Measurements from ENCODE around the gene VWC2L.

Gene VWC2L

DNA sequence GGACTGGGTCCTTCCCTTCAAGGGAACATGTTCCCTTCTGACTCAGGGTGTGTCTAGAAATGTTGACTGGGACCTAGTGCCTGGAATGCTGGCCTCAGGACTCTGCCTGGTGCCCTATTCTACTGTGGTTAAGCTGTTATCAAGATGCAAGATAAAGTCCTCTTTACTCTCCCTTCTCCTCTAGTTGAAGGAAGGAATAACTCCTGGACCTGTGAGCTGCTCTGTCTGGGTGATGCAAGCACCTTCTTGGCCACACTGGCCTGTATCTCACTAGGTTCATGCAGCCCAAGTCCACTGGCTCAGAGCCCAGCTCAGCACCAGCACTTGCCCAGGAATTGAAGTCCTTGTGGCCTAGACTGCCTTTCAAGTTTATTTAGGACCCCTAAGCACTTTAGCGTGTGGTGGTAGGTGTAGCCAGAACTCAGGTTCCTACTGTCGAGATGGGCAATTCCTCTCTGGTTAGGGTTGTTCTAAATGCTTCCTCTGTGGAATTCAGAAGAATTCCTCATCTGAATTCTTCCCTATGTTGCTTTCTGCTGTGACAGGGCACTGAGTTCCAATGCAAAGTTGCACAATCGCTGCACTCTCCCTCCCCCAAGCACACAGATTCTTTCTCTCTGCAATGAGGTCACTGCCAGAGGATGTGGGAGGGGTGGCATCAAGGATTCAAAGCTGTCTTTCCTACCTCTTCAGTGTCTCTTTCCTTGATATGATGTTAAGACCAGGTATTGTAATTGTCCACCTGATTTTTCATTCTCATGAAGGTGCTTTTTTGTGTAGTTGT, 54.7 kb downstream of the VWC2L start:
- no peak for DNase-seq (ENCODE audit: low read depth in 2 of 2)

DNA sequence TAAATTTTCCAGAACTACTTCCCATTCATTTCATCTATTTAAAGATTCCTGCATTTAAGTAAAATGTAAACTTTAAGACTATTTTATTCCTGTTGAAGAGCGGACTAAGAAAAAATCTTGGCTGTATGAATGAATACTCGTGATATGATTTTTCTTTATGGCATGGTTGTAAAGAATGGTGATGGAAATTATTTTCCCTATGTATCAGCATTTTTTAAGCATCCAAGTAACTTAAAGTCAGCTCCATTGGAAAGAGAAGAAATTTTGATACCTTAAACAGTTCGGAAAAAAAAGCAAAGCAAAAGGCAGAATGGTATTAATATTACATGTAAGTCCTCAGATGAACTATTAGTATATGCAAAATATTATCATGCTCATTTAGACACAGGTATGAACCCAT, 58.9 kb downstream of the VWC2L start:
- DNase-seq (ENCODE audit: low read depth in 2 of 2) = no peak

DNA sequence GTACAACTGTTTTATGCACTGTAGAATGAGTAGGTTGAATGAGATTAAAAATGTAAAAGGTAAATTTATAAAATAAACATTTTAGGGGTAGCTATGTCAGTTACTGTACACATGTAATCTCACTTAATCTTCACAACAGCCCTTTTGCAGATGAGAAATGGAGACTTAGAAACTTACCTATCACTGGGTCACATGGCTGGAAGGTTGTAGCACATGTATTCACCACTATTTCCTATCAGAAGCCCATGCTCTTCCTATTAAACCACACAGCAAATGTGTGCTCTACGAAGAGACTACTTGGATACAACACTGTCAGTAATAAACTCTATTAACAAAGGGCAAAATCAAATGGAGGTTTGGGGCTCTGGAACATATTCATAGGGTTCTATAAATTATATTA, 60.5 kb downstream of the VWC2L start:
- DNase-seq (ENCODE audit: low read depth in 2 of 2) = no peak

DNA sequence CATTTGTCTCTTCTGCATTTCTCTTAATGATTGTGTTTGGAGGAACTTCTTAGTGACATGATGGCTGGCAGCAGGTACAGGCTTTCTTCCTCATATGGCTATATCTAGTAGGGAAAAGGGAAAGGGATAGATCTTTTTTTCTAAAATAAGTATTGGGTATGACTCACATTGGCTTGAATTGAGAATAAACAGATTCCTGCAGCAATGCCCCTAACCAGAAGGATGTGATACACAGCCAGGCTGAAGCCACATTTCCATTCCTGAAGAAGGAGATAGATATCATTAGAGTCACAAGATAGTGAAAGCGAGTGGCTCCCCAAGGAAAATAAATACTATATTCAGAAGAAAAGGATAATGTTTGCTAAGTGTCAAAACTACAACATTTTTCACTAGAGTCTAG, 61.1 kb downstream of the VWC2L start:
- no peak for DNase-seq (ENCODE audit: low read depth in 2 of 2)

DNA sequence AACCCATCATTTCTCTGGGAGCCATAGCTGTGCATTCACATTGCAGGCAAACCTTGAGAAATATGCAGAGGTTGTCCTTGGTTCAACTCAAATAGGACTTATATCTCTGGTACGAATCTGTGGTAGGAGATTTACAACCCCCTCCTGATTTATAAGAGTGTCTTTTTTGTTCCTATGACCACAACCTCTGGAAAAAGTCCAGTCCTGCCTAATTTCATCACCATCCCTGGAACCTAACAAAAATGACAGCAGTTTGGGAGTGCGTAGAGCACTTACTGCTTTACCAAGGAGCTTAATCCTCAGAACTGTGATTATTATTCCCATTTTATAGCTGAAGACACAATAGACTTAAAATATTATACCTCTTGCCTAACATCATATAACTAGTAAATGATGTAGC, 66.5 kb downstream of the VWC2L start:
- DNase-seq (ENCODE audit: low read depth in 2 of 2) = no peak

DNA sequence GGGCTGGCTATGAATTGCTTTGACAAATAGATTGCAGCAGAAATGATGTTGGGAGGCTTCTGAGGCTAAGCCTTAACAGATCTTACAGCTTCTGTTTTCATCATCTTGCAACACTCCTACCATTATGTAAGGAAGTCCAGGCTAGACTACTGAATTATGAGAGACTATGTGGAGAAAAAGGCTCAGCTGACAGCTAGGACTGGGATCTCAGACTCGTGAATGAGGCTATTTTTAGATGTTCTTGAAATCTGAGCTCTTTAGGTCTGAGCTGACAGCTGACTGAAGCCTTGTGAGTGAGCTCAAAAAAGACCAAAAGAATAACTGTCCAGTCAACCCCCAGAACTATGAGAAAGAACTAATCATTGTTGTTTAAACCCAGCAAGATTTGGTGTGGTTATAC, 70.3 kb downstream of the VWC2L start:
- DNase-seq (ENCODE audit: low read depth in 2 of 2) = no peak

DNA sequence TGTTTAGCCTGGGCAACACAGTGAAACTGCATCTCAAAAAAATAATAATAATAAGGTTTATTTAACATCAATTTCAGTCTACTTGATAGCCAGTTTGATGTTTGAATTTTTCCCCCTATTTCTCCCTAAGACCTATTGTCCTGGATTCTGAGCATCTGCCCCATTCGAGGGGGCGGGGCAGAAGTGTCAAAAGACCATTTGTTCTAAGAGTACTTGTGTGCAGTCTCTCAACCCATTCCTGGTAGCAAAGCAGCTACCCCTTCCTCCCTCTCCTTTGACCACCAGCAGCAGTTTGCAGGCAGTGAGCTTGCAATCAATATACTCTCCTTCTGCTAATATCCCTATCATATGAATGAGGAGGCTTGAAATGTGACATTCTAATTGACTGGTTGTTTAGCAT, 71.9 kb downstream of the VWC2L start:
- no peak for DNase-seq (ENCODE audit: low read depth in 2 of 2)

DNA sequence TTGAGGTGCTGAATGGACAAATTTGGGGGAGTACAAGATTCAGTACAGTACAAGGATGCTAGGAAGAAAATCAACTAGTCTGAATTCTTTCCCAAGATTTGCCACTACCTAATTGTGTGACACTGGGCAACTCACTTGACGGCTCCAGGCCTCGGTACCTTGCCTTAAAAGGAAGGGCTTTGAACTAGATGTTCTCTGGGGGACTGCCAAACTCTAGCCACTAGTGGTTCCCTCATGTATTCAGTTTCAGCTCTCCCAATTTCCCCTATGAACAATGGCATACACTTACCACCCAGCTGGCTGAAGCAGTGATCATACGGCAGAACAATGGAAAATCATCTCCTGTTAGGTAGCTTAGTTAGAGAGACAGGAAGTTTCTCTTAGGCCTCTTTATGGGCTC, 73.4 kb downstream of the VWC2L start:
- no peak for DNase-seq (ENCODE audit: low read depth in 2 of 2)

DNA sequence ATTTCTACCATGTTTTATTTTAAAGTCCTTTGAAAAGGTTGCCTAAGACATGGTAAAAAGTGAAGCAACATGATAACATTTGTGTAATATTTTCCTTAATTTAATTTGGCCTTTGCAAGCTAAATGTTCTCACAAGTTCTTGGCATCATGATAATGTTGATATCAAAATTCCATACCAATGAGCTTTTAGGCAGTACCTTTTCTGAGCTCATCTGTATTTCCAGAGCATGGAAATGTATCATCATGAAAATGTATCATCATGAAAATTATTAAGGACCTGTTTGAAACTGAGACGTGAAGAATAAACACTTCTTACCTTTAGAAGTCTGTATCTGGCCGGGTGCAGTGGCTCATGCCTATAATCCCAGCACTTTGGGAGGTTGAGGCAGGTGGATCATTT, 73.8 kb downstream of the VWC2L start:
- DNase-seq (ENCODE audit: low read depth in 2 of 2) = no peak

DNA sequence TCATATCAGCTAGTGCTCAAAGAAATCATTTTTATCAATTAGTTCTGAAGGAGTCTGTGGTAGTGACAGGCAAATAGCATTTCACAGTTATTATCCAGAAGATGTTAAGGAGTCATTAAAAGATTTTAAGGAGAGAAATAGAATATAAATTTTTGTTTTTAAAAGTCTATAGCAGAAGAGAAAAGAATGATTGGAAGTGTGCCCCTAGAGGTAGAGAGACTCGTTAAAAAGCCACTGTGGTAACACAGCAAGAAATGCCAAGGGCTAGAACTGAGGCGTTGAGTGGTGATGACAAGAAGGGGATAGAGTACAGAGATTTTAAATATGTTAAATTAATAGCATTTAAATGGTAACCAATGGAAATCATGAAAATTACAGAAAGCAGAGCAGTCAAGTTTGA, 78.3 kb downstream of the VWC2L start:
- no peak for DNase-seq (ENCODE audit: low read depth in 2 of 2)

DNA sequence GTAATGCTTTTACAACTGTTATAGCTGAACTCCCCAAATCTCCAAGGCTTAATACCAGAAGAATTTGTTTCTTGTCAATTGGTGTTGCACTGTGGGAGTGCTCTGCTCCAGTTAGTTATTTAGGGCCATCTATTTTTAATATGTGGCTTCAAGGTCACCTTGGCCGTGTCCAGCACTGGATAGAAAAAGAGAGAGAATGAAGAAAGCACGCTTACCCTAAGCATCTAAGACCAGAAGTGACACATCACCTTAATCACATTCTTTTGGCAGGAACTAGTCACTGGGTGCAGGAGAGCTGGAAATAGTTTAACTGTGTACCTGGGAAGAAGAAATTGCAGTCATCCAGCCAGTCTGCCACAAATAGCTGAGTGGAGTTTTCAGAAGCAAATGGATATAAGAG, 78.8 kb downstream of the VWC2L start:
- DNase-seq (ENCODE audit: low read depth in 2 of 2) = no peak

DNA sequence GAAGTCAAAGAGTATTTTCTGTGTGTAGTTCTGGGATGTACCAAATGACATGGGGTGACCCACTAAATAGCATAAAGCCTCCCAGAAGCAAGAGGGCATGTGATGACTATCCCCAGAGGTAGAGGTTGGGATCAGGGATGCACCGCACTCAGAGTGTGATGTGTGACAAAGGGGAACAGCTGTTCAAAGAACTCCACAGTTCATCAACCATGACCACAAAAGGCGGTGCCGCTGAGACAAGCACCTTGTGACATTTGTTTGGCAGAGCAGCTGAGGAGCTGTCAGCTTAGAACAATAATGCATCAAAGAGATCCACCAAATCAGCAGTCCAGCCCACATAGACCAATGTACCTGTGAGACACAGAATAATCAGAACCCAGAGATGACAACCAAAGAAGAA, 81.3 kb downstream of the VWC2L start:
- no peak for DNase-seq (ENCODE audit: low read depth in 2 of 2)

DNA sequence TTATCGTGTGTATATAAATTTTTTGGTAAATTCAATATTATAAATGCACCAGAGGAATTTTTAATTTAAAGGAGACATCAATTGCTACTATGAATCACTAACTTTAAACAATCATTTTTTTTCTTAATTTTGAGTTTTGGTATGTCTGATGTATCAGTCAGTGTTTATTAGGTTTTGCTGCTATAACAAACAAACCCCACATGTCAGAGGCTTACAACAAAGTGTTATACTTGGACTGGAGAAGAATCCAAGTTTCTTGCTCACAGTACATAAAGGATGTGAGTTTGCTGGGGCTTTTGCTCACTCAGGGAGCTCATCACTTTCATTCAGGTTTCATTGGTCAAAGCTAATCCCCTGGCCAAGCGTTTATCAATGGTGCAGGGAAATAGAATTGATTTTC, 81.8 kb downstream of the VWC2L start:
- no peak for DNase-seq (ENCODE audit: low read depth in 2 of 2)

DNA sequence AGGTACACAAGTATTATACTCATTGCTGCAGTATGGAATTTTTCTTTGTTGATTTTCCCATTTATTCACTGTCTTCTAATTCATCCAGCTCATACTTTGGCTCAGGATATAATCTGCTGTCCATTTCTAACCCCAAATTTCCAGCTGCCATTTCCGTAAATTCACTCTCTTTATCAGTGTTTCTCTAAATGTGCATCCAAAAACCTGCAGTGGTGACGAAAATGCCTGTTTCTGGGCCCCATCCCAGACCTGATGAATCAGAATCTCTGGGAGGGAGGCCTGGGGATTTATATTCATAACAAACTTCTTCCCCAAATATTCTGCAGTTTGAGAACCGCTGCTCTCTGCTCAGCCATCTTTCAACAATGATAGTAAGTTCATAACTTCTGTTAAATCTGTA, 86.6 kb downstream of the VWC2L start:
- no peak for DNase-seq (ENCODE audit: low read depth in 2 of 2)

DNA sequence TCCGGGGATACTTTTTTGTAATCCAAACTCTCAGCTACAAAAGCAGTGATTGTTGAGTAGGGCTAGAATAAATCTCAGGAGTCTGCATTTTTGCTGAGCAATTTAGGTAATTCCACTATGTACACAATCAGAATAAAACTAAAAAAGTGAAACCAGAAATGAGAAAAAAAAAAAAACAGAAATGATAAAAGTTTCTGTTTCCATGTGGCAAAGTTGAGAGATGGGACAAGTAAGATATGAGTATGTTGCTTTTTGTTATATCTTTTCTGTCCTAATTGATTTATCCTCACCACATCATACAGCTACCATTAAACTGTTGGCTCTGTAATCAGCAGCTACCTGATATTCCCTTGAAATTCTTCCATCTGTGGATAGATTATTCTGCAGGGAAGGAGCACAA, 92.7 kb downstream of the VWC2L start:
- no peak for DNase-seq (ENCODE audit: low read depth in 2 of 2)

DNA sequence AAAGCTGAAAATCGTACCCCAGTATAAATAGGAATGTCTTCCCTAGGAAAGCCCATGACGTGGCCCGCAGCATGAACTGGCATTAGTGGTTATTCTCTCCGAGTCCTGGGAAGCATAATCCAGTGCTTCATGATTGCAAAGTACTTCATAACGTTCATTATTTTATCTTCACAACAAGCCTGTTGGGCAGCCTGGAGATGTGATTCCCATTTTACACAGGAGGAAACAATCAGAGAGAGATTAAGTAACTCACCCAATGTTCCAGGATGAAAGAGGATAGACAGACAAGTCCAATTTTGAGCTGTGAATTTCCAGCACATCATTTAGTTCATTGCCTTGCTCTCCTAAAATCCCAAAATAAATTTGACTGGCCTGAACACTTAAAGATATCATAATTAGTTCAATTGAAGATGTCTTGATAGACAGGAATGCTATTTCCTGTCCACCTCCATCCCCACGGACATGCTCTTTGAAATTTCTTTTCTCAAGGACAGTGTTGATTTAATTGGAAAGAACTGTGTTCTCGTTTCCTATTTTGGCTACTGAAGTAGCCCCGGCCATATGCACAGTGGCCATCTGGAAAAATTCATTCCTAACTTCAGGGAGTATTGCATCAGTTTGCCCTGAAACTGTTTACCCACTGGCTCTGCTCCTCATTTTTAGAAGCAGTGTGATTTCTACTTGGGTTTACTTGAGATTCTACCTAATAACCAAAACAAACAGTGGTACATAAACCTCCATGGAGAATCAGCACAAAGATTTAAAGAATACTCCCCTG, 93.9 kb downstream of the VWC2L start:
- no peak for DNase-seq (ENCODE audit: low read depth in 2 of 2)

DNA sequence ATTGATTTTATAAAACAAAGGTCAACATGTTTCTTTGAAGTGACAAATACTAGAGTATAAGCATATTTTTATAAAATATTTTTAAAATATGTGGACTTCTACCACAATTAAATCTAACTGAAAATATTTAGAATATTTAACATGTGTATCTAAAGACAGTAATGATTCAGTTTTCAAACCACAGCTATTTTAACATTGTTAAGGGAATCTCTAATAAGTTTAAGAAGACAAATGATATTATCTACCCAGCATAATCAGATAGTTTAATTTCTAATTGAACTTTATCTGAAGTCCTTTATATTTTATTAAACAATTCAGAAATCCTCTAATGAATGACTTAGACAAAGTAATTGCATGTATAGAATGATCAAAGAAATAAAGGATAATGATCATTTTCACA, 96.2 kb downstream of the VWC2L start:
- DNase-seq (ENCODE audit: low read depth in 2 of 2) = no peak

DNA sequence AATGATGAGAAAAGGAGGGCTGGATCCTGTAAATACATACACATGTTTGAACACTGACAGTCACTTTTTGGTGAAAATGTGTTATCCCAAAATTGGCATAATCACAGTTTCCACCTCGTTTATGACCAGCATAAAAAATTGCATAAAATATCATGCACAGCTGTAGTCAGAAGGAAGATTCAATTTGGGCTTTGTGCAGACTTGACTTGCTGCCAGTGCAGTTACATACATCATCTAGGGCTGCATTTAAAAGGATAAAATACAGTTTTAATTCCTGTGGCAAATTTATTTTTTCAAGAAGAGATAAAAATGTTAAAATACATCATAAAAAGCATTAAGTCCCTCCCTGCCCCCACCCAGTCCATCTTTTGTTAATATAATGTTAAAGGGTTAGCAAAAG, 103.8 kb downstream of the VWC2L start:
- DNase-seq (ENCODE audit: low read depth in 2 of 2) = no peak

DNA sequence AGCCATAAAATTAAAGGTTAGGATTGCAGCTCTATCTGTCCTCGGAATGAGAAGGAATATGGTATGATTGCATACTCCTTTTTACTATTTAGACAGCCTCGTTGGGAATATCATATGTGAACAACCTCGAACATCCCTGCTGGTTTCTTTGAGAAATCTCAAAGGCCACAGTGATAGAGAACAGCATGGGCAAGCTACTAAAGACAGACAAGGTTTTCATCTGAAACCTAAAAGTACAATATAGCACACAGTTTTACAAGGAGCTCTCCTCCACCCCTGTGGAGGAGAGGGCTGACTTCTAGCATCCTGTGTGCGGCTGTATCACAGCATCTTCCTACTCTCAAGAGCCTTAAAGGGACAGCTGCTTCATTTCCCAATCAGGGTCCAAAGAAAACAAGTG, 104.3 kb downstream of the VWC2L start:
- DNase-seq (ENCODE audit: low read depth in 2 of 2) = no peak

DNA sequence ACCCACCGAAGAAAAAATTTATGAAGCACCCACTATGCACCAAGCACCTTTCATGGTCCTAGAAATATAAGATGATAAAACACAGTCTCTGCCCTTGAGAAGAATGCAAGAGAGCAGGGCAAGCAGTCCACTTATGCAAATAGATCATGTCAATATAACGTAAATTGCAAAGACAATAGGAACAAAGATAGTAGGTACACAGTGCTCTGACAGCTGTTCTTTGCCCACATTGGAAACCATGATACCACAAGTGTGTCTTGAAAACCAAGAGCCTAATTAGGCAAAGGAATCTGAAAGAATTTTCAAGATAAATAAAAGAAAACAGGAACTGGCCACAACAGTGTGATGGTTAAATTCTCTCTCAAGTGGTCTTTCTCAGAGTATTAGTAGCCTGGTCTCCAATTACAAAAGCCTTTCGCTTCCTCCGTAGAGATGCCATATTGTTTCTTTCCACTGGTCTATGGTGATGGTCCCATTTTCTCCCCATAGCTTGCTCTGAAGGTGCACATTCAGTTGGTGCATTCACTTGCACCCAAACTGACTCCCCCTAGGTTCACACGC, 108.5 kb downstream of the VWC2L start:
- no peak for DNase-seq (ENCODE audit: low read depth in 2 of 2)

DNA sequence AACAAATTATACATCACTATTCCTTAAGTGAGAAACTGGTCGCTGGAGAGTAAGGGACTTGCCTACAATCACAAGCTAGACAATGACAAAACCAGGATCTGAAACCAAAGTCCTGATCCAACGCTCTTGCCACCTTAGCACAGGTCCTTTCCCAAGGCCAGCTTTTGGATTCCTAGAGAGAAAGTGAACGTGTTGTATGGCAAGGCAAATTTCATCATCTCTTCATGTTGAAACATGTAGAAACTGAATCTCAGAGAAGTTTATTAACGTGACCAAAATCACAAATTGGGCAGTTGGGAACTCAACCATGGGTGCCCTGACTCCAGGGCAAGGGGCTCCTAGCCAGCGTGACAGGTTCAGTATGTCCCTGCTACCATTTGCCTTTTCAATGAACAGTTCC, 118.2 kb downstream of the VWC2L start:
- no peak for DNase-seq (ENCODE audit: low read depth in 2 of 2)

DNA sequence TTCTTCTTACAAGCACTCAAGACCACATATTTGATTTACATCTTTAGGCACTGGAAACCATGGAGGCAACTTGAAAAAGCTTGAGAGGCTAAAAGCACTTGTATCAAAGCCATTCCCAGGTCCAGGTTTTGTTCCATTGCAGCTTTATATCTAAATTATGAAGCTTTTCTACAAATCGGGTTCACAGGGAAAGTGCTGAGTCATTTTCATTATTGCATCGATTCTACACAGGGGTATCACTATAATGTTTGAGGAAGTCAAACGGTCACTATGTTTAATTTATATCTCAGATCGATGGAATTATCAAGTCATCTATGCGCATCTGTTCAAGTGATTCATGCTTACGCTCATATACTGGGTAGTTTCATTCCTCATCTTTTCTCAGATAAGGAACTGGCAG, 118.7 kb downstream of the VWC2L start:
- no peak for DNase-seq (ENCODE audit: low read depth in 2 of 2)

DNA sequence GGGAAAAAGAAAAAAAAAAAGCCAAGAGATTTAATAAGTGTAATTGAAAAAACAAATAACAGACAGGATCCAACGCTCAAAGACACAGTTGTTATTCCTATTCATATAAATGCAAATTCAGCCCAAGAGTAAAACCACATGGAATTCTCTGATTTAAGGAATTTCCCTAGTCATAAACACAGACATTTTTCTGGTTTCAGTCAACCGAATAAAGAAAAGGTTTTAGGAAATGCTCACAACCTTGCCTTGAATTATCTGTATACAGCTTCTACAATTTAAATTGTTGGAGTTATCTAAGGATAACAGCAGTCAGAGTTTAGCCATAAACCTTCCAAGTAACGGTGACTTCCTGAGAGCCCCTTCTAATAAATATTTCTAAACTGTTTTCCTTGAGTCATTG, 122.7 kb downstream of the VWC2L start:
- DNase-seq (ENCODE audit: low read depth in 2 of 2) = no peak
